ENCODE results near the gene MCHR2.
A peak's percentile ranks its signal among the peaks of the same experiment; 100 is the strongest.

MCHR2 gene

GRCh38 chr6:99905209-99906106 is 88.6 kb downstream of the MCHR2 start:
- peak; percentile 61 for DNase-seq (ENCODE audit: extremely low read depth, low read depth)
- H3K4me3 ChIP-seq (replicated peaks; ENCODE audit: low read depth, low read length): no peak overlapping the region
- TF ChIP-seq CTCF (IDR thresholded peaks at IDR 0.05; ENCODE audit: low read depth, low read length, missing control alignments): peak; percentile 70

GRCh38 chr6:99901596-99902384 is 92.2 kb downstream of the MCHR2 start:
- H3K4me3 ChIP-seq (replicated peaks; ENCODE audit: low read depth, low read length): no peak overlapping the region
- no peak for TF ChIP-seq CTCF (IDR thresholded peaks at IDR 0.05; ENCODE audit: low read depth, low read length, missing control alignments)
- no peak for DNase-seq (ENCODE audit: extremely low read depth, low read depth)

- no peak overlapping the region for H3K4me3 ChIP-seq (replicated peaks; ENCODE audit: low read depth, low read length)
- TF ChIP-seq CTCF (IDR thresholded peaks at IDR 0.05; ENCODE audit: low read depth, low read length, missing control alignments): no peak
- no peak for DNase-seq (ENCODE audit: extremely low read depth, low read depth)
These were observed 99.2 kb downstream of the MCHR2 start for GRCh38 chr6:99894815-99895214.

- no peak overlapping the region for H3K4me3 ChIP-seq (replicated peaks; ENCODE audit: low read depth, low read length)
- no peak for TF ChIP-seq CTCF (IDR thresholded peaks at IDR 0.05; ENCODE audit: low read depth, low read length, missing control alignments)
- DNase-seq (ENCODE audit: extremely low read depth, low read depth): no peak
These were observed 107.0 kb downstream of the MCHR2 start for GRCh38 chr6:99887066-99887465.

GRCh38 chr6:99885051-99885450 is 109.0 kb downstream of the MCHR2 start:
- H3K4me3 ChIP-seq (replicated peaks; ENCODE audit: low read depth, low read length): no peak overlapping the region
- TF ChIP-seq CTCF (IDR thresholded peaks at IDR 0.05; ENCODE audit: low read depth, low read length, missing control alignments): no peak
- DNase-seq (ENCODE audit: extremely low read depth, low read depth): no peak

- DNase-seq (ENCODE audit: extremely low read depth, low read depth): no peak
- TF ChIP-seq CTCF (IDR thresholded peaks at IDR 0.05; ENCODE audit: low read depth, low read length, missing control alignments): no peak
- no peak overlapping the region for H3K4me3 ChIP-seq (replicated peaks; ENCODE audit: low read depth, low read length)
These were observed 111.8 kb downstream of the MCHR2 start for GRCh38 chr6:99882128-99882702.

Data from HFF-Myc (cell line).